ENCODE measurements around the gene DAZAP1.
A peak's percentile ranks its signal among the peaks of the same experiment; 100 is the strongest.

The DAZAP1 gene

DNA sequence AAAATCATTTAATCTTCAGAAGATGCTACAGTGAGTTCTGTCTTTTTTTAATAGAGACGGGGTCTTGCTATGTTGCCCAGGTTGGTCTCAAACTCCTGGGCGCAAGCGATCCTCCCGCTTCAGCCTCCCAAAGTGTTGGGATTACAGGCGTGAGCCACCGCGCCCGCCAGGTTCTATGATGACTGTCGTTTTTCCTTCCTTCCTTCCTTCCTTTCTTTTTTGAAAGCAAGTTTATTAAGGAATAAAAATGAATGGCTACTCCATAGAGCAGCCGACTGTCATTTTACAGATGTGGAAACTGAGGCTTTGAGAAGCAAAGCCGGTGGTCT is 5.5 kb upstream of the DAZAP1 start:
- no peak for TF ChIP-seq CTCF (IDR thresholded peaks at IDR 0.05; ENCODE audit: extremely low read depth, missing control alignments)
- DNase-seq (ENCODE audit: low spot score) = no peak

DNA sequence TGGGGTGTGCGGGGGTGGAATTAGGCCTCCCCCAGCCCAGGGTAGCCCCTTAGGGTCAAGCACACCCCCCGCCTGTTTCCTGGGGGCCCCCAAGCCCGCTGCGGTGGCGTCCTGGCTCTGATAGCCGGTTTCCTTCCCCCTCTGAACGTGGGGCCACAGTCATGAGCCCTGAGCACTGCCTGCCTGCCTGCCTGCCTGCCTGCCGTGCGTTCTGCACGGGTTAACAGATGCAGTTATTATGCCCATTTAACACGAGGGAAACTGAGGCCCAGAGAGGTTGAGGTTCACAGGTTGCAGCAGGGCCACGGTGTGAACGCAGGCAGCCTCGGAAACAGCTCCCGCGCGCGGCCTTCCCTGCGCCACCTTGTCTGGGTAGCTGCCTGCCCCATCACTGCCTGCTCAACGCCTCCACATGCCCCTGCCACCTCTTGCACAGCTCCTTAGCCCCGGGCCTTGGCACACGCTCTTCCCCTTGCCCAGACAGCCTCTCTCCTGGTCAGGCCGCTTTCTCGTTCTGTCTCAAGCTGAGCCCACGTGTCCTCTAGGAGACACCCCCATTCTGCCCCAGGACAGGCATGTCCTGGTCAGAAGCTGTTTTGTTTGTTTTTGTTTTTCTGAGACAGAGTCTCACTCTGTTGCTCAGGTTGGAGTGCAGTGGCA is 4.8 kb upstream of the DAZAP1 start:
- DNase-seq (ENCODE audit: low spot score) = no peak
- TF ChIP-seq CTCF (IDR thresholded peaks at IDR 0.05; ENCODE audit: extremely low read depth, missing control alignments) = no peak

DNA sequence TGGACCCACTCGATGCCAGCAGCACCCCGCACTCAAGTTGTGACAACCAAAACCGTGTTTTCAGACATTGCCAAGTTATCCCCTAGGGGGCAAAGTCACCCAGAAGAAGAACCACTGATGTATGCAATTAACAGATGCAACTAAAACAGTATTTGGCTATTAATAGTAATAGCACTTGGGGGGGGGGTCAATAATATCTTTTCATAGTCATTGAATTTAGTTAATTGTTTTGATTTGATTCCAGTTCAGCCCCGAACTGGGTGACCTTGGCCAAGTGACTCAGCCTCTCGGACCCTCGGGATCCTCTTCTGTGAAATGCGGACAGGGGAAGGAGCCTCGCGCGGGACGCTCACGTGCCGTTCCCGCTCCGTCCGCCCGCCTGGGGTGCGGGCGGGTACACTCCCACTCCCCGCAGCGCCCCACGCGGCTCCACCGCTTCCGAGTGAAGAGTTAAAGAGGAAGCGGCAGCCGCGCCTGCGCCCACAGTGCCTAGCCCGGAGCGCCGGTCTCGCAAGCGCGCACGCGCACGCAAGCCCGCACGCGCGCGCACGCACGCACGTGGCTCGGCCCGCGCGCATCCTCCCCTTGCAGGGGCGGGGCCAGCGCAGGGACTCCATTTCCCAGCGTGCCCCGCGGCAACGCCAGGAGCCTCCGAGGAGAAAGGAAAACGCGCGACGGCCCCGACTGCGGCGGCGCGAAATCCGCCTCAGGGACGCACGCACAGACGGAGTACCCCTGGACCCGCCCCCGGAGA is 435 bp upstream of the DAZAP1 start:
- TF ChIP-seq CTCF (IDR thresholded peaks at IDR 0.05; ENCODE audit: extremely low read depth, missing control alignments) = peak; percentile 4
- DNase-seq (ENCODE audit: low spot score) = peak; percentile 100

DNA sequence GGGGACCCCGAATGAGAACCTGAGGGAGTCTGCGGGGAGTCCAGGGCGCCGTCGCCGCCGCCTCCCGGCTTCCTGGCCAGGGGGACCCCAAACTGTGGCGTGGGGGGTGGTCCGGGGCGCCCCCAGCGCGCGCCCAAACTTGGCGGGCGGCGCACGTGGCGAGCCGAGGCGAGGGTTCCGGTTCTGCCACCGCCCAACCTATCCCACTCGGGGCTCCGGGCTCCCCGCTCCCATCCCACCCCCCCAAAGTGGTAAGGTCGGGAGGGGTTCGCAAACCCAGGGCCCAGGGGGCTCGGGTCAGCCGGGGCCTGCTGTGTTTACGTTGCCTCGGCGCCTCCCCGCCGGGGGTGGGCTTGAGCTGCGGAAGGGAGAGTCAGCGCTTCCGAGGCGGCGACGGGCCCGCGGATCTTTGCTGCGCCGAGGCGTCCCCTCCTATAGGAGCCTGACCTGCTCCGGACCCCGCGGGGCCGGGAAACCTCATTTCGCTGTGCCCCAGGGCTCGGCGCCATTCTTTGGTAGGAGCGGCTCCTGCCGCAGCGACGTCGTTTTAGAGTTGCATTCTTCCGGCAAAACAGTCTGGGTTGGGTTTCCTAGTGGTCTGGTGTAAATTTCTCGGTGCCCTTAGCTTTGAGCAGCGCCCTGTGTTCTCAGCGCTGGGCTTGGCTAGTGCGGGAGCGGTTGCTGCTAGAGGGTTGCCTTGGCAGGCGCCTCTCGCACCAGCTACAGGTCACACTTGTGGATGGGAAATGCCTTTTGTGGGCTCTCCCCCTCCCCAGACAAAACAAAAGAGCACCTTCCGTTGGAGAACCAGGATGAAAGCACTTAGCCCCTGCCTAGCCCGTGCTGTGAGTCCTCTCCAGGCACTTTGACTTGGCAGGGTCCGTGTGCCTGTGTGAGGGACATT is 1.2 kb downstream of the DAZAP1 start:
- DNase-seq (ENCODE audit: low spot score) = peak; percentile 68
- TF ChIP-seq CTCF (IDR thresholded peaks at IDR 0.05; ENCODE audit: extremely low read depth, missing control alignments) = no peak

GRCh38 chr19:1409204-1410005 is 2.0 kb downstream of the DAZAP1 start:
- no peak for TF ChIP-seq CTCF (IDR thresholded peaks at IDR 0.05; ENCODE audit: extremely low read depth, missing control alignments)
- DNase-seq (ENCODE audit: low spot score) = no peak

DNA sequence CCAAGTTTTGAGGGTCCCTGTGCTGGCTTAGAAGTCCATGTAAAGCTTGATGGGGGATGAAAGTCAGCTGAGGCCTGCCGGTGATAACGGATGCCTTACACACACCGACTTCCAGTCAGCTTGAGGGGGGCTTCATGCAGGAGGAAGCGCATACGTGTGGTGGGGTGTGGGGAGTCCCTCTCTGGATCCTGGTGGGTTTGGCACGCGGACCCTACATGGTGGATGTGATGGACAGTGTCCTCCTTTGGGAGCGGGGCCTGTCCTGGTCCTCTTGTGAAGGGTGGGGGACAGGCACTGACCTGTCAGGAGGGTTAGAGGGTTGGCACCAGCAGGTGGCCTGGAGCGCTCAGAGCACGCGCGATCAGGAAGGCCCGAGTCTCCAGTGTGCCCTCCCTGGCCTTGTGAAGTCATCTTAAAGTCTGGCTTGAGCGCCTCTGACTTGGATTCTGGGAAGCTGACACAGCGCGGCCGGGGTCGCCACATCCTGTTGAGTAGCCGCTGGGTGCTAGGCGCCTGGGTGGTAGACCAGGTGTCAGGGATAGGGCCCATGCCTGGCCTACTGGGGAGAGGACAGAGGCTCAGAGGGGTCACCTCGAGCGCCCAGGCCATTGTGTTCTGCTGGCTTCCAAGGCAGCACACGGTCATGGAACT is 2.9 kb downstream of the DAZAP1 start:
- no peak for TF ChIP-seq CTCF (IDR thresholded peaks at IDR 0.05; ENCODE audit: extremely low read depth, missing control alignments)
- no peak for DNase-seq (ENCODE audit: low spot score)

Measured in GM20000 (cell line).